Measurements from ENCODE around the gene TANGO2.

The TANGO2 gene

GRCh38 chr22:20087319-20088262 lies 66.7 kb downstream of the TANGO2 start:
- no peak for DNase-seq (ENCODE audit: low spot score)

GRCh38 chr22:20088263-20088648 lies 67.3 kb downstream of the TANGO2 start:
- no peak for DNase-seq (ENCODE audit: low spot score)

GRCh38 chr22:20089226-20089976 lies 68.5 kb downstream of the TANGO2 start:
- DNase-seq (ENCODE audit: low spot score) = no peak

GRCh38 chr22:20089977-20090729 lies 69.2 kb downstream of the TANGO2 start:
- DNase-seq (ENCODE audit: low spot score) = no peak

- DNase-seq (ENCODE audit: low spot score) = no peak
Measured at GRCh38 chr22:20090730-20091240, 69.9 kb downstream of the TANGO2 start.

- no peak for DNase-seq (ENCODE audit: low spot score)
Measured at GRCh38 chr22:20091690-20092476, 71.0 kb downstream of the TANGO2 start.

GRCh38 chr22:20092477-20092854 lies 71.6 kb downstream of the TANGO2 start:
- DNase-seq (ENCODE audit: low spot score) = no peak

- DNase-seq (ENCODE audit: low spot score) = no peak
Measured at GRCh38 chr22:20093418-20094196, 72.7 kb downstream of the TANGO2 start.

- no peak for DNase-seq (ENCODE audit: low spot score)
Measured at GRCh38 chr22:20094197-20094807, 73.4 kb downstream of the TANGO2 start.

GRCh38 chr22:20095521-20095920 lies 74.6 kb downstream of the TANGO2 start:
- no peak for DNase-seq (ENCODE audit: low spot score)

GRCh38 chr22:20096574-20097420 lies 75.9 kb downstream of the TANGO2 start:
- DNase-seq (ENCODE audit: low spot score) = no peak

- no peak for DNase-seq (ENCODE audit: low spot score)
Measured at GRCh38 chr22:20099099-20099711, 78.3 kb downstream of the TANGO2 start.

GRCh38 chr22:20101638-20102037 lies 80.7 kb downstream of the TANGO2 start:
- no peak for DNase-seq (ENCODE audit: low spot score)

GRCh38 chr22:20102203-20102780 lies 81.4 kb downstream of the TANGO2 start:
- DNase-seq (ENCODE audit: low spot score) = no peak

- no peak for DNase-seq (ENCODE audit: low spot score)
Measured at GRCh38 chr22:20105456-20106204, 84.7 kb downstream of the TANGO2 start.

GRCh38 chr22:20106205-20106848 lies 85.4 kb downstream of the TANGO2 start:
- DNase-seq (ENCODE audit: low spot score) = no peak

- no peak for DNase-seq (ENCODE audit: low spot score)
Measured at GRCh38 chr22:20106849-20107237, 85.9 kb downstream of the TANGO2 start.
